Measurements from ENCODE around the gene S1PR5.

Gene S1PR5

GRCh38 chr19:10467104-10467706 lies 50.0 kb downstream of the S1PR5 start:
- no peak for DNase-seq (ENCODE audit: low read depth in 2 of 2)

GRCh38 chr19:10464456-10464855 lies 52.8 kb downstream of the S1PR5 start:
- DNase-seq (ENCODE audit: low read depth in 2 of 2): no peak
